ENCODE data around the gene KRTAP10-11.
"Not testable (repeated sequence)": the region's sequence is repeated elsewhere in the genome, so short reads cannot be mapped to it uniquely, and the experiment has no call there.

- TF ChIP-seq CTCF (conservative IDR thresholded peaks at IDR 0.05 in 1 of 2, IDR thresholded peaks at IDR 0.05 in 1 of 2; ENCODE audit: low read depth in 1 of 2, low read length in 2 of 2); EZH2 (IDR thresholded peaks at IDR 0.05; ENCODE audit: low read length, missing control alignments): not testable (repeated sequence)
Measured at GRCh38 chr21:44600118-44600978, 45.9 kb upstream of the KRTAP10-11 start, which contains the start of gene KRTAP10-7.

Data from fibroblast of lung (primary cell).